GM23248 (cell line): ENCODE measurements around the gene CFHR4.

Source experiments
- EZH2 ChIP-seq: fragments of 200-600 bp; sonication (generic); IDR thresholded peaks from 2 replicates; pipeline ENCODE4 v1.6.1; 2018; ENCODE audit warnings: antibody characterized with exemption, mild to moderate bottlenecking; ENCODE audit not compliant: insufficient read depth, poor library complexity, severe bottlenecking
- EZH2phosphoT487 ChIP-seq: fragments of 200-600 bp; sonication (generic); IDR thresholded peaks from 2 replicates; pipeline ENCODE4 v1.6.1; 2018; ENCODE audit warnings: antibody characterized with exemption, moderate library complexity, mild to moderate bottlenecking, low read depth; ENCODE audit not compliant: insufficient read depth

GRCh38 chr1:196866974-196867373 is 20.9 kb upstream of the CFHR4 start:
- no peak for TF ChIP-seq EZH2
- TF ChIP-seq EZH2phosphoT487, result no peak
